ENCODE measurements around the gene GRB2.
"Not testable (repeated sequence)": the region's sequence is repeated elsewhere in the genome, so short reads cannot be mapped to it uniquely, and the experiment has no call there.

The GRB2 gene

DNA sequence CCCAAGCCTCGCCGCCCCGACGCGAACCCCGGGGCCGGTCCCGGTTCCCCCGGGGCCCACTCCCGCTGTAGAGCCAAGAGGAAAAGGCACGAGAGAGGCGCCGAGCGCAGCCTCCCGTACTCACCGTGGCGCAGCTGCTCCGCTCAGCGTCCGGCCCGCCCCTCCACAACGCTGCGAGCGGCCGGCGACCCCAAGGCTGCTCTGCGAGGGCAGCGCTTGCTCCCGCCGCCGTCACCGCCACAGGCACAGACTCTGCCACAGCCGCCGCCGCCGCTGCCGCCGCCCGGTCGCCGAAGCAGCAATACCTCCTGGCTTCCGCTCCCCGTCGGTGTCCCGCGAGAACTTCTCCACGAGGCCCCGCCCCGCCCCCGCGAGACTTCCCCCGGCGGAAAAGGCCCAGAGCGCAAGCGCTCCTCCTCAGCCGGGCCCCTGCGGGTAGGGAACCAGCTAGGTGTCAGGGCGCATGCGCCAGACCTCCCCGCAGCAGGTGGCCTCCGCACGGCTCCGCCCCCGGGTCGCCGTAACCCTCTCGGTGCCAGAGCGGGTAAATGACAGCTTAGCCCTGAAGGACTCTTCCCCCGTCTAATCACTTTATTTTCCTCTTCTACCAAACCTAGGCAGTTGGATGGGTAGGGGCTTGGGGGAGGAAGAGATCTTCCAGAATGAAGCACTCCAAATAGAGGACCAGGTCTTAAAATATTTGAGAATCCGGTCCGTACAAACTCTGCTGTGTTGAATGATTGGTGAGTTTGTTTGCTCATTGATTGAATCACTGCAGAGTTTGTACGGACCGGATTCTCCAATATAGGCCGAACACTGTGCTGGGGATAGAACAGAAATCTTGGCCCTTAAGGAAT lies at the start of gene GRB2:
TSS of gene GRB2 (minus strand) at position 314 of the 857 bp plus-strand sequence. CDS start 12,050 bp downstream, outside the sequence.
- DNase-seq: peak; percentile 93

DNA sequence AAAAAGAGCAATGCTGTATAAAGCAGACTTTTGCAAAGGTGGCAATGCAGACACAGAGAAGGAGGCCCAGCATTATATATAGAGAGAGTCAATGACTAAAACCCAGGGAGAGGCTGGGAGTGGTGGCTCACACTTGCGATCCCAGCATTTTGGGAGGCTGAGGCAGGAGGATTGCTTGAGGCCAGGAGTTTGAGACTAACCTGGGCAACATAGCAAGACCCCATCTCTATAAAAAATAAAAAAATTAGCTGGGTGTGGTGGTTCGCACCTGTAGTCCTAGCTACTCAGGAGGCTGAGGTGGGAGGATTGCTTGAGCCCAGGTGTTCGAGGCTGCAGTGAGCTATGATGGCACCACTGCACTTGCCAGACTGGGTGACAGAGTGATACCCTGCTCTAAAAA lies 49.2 kb upstream of the GRB2 start:
- DNase-seq: not testable (repeated sequence)

DNA sequence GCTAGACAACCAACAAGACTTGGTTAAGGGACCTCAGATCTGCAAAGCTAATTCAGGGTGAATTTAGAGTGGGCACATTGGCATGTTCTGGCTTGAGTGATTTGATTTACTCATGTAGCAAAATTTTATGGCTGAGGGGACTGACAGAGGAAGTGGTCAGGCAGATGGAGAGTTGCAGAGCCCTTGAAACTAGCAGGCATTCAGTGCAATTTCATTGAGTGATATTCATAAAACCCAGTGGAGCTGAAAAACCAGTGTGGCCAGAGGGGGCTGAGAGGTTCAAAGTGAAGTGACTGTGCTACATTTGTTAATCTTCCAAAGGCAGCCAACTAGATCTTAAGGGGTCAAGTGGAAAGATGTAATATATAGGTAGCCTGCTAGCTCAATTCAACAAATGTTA lies 48.7 kb upstream of the GRB2 start:
- DNase-seq: no peak

DNA sequence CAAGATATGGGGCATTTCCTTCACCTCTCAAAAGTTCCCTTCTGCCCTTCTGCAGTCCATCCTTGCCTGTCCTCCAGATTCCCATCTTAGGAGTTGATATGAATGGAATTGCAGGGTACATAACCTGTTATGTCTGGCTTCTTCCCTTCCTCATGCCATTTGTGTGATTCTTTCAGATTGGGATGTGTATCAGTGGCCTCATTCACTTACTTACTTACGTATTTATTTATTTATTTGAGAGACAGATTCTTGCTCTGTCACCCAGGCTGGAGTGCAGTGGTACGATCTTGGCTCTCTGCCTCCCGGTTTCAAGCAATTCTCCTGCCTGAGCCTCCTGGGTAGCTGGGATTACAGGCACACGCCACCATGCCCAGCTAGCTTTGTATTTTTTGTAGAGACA lies 44.8 kb upstream of the GRB2 start:
- no peak for DNase-seq

DNA sequence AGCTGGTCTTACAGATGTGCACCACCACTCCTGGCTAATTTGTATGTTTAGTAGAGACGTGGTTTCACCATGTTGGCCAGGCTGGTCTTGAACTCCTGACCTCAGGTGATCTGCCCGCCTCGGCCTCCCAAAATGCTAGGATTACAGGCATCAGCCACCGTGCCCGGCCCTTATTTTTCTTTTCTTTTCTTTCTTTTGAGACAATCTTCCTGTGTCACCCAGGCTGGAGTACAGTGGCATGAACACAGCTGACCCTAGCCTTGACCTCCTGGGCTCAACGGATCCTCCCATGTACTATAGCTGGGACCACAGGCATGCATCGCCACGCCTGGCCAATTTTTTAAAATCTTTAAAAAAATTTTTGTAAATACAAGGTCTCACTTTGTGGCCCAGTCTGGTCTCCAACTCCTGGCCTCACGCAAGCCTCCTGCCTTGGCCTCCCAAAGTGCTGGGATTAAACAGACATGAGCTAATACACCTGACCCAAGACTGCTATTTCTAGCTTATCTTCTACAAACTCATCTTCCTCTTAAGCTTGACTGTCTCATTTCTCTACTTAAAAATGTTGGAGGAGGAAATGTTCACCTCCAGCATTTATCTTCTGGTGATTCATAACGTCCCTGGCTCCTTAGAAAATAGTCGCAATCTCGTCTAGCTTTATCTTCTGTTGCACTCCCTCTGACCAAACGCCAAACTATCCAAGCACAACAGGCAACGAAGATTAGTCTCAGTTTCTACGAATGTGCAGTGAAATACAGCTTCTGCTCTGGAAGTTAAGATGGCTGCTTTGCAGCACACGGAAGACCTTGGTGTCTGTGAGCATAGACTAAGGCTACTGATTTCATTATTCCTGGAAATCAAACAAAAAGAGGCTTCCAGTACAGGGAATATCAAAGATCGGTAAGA lies 42.7 kb upstream of the GRB2 start:
- no peak for DNase-seq

DNA sequence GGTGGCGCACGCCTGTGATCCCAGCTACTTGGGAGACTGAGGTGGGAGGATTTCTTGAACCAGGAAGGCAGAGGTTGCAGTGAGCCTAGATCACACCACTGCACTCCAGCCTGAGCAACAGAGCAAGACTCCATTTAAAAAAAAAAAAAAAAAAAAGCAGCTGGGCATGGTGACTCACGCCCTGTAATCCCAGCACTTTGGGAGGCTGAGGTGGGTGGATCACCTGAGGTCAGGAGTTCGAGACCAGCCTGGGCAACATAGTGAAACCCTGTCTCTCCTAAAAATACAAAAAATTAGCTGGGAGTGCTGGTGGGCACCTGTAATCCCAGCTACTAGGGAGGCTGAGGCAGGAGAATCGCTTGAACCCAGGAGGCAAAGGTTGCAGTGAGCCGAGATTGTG lies 40.4 kb upstream of the GRB2 start:
- DNase-seq: not testable (repeated sequence)

DNA sequence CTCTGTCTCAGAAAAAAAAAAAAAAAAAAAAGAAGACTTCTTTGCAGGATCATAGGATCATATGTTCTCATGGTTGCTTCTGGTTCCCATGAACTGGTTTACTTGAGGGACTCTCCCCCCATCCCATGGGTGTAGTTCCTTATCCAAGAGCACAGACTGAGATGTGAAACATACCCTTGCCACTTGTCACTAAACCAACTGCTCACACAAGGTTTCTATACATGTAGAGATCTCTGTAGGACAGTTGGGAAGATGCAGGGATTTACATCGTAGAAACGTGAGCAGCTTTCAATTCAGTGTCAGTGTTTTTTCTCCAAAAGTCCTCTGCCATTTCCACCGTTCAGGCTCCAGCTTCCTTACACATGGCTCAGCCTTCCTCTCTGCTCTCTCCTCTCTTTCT lies 39.8 kb upstream of the GRB2 start:
- no peak for DNase-seq

DNA sequence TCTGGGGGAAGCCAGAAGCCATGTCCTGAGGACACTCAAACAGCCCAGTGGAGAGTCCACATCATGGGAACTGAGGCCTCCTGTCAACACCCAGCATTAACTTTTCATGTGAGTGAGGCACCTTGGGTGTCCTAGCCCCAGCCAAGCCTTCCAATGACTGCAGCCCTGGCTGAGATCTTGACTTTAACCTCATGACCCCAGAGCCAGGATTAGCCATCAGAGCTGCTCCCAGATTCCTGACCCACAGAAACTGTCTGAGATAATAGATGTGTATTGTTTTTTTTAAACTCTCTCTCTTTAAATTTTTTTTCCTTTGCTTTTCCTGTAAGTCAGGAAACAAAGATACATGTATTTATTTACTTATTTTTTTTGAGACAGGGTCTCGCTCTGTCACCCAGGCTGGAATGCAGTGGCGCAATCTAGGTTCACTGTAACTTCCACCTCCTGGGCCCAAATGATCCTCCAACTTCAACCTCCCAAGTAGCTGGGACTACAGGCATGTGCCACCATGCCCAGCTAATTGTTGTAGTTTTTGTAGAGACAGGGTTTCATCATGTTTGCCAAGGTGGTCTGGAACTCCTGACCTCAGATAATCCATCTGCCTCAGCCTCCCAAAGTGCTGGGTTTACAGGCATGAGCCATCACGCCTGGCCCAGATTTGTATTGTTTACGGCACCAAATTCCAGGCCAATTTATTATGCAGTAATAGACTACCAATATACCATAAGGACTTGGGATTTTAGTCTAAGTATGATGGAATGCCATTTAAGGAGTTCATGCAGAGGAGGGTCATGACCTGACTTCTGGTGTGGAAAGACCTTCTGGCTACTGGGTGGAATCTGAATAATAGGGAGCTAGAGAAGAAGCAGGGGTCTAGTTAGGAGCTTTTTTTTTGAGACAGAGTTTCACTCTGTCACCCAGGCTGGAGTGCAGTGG lies 37.0 kb upstream of the GRB2 start:
- DNase-seq: no peak

DNA sequence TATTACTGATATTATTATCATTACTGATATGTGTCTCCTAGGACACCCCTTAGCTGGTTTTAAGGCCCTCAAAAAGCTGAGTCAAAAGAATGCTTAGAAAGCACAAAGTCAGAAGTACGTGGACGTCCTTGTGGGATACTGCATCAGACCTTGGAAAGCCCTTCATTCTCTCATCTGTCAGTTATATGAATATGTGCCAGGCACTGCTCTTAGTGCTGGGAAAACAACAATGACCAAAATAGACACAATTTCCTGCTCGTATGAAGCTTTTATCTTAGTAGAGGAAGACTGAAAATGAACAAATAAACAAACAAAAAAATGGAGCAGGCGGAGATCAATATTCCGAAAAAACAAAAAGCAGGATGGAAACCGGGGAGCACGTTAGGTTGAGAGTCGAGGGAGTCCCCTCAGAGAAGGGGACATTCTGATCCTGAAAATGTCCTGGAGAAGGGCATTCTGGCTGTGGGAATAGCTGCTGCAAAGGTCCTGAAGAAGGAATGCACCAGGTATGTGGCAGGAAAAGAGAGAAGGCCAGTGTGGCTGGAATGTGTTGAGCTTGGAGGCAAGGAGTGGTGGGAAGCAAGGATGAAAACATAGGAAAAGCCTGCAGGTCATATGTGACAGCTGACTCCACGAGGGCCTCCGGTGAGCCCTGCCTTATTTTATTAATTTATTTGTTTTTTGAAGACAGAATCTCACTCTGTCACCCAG lies 35.4 kb upstream of the GRB2 start:
- DNase-seq: no peak

DNA sequence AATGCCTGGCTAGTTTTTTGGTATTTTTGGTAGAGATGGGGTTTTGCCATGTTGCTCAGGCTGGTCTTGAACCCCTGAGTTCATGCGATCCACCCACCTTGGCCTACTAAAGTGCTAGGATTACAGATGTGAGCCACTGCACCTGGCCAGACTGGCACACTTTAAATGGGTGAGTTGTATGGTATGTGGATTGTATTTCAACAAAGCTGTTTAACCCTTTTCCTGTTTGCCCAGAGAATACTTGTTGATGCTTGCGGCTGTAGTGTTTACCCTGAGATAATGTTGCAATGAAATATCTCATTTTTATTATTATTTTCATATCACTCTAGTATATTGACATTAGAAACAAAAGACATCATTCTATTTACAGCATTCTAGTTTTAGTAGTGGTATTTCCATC lies 33.8 kb upstream of the GRB2 start:
- no peak for DNase-seq

DNA sequence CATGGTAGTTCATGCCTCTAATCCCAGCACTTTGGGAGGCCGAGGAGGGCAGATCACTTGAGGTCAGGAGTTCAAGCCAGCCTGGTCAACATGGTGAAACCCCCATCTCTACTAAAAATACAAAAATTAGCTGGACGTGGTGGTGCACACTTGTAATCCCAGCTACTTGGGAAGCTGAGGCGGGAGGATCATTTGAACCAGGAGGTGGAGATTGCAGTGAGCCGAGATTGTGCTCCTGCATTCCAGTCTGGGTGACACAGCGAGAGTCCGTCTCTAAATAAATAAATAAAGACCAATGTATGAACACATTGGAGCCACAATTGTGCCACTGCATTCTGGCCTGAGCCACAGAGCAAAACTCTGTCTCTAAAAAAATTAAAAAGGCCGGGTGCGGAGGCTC lies 31.9 kb upstream of the GRB2 start:
- DNase-seq: not testable (repeated sequence)

DNA sequence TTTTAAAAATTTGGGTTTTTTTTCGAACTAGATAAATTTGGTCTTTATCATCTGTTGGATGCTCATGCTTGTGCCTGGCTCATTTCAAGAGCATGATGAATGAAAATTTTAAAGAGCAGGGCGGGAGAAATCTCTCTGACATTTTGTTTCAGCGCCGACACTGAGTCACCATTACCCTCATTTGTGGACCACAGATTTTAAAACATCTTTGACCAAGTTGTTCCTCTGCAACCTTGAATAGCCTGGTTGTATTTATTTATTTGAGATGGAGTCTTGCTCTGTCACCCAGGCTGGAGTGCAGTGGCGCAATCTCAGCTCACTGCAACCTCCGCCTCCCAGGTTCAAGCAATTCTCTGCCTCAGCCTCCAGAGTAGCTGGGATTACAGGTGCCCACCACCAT lies 29.0 kb upstream of the GRB2 start:
- not testable (repeated sequence) for DNase-seq

DNA sequence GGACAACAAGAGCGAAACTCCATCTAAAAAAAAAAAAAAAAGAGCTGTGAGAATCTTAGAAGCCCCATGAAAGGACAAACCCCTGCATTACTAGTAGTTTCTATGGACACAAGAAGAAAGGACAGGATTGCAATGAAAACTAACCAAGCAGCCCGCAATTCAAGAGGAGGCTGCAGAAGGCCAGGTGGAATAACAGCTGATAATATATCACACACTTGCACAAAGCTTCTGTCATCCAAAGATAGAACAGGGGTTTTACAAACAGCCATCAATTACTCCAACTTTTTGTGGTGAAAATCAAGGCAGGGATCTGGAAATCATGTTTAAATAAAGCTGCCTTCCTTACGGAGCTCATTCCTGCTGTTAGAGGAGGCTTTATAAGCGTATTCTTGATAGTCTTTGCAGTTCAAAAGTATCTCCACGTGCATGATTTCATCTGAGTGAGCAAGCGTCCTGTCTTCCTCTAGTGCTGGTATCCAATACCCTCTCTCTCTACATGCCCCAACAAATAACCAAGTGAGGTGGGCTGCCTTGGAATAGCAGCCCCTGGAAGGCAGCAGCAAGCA lies 27.8 kb upstream of the GRB2 start:
- DNase-seq: no peak

DNA sequence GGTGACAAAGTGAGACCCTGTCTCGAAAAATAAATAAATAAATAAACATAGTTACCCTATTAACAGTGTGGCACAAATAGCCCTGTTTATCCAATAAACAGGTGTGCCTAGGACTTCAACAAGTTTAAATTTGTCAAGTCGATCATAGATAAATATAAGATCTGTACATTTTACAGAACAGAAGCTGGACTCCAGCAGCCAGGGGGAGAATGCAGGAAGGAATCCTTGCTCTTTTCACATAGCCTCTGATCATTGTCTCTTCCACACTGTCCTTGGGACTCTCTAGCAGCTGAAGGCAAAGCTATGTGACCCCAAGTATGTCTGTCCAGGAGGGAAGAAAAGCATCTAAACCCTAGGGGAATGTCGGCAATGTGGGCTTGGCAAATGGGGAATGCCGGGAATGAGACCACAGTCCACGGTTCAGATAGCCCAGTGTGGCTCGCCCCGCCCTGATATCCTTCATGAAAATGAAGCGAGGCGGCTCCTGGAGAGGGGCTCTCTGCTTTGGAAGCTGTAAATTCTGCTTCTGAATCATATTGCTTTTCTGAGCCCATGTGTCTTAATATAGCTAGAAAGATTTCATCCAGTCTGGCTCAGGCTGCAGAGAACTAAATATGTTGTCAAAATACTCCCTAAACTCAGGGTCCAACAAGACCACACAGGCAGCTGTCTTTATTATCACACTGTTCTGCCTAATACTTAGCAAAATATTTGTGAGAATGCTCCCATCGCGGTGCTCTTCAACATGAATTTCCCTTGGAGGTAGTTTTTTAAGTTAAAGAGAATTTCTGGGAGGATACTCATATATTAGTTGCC lies 24.9 kb upstream of the GRB2 start:
- peak; percentile 33 for DNase-seq

DNA sequence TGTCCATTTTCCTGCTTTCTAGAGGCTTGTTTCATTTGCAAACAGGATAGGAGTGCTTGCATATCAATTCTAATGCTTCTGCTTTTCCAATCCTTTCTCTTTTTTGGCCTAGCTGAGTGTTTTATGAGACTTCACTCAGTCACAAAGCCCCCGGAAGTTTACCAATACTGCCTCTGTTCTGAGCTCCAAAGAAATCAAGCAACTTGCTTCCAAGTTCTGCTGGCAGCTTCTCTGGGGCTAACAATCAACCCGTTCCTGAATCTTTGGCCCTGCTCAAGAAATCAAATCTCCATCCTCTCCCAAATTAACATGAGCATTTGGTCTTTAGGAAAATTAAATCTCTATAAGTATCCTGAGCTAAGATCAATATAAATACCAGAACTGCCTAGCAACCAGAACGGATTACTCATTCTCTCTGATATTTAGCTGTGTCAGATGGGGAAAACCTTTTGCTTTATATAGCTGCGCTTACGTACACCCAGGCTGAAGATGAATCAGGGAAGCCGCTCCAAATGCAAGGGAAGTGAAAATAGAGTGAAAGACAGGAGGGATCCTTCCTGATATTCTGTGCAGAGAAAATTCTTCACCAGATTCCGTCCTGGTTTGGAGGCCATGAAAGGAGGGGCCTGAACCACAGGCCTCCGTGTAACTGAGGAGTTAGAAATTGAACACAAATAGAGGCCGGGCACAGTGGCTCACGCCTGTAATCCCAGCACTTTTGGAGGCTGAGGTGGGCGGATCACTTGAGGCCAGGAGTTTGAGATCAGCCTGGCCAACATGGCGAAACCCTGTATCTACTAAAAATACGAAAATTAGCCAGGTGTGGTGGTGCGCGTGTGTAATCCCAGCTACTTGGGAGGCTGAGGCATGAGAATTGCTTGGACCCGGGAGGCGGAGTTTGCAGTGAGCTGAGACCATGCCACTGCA lies 23.3 kb upstream of the GRB2 start:
- DNase-seq: no peak

DNA sequence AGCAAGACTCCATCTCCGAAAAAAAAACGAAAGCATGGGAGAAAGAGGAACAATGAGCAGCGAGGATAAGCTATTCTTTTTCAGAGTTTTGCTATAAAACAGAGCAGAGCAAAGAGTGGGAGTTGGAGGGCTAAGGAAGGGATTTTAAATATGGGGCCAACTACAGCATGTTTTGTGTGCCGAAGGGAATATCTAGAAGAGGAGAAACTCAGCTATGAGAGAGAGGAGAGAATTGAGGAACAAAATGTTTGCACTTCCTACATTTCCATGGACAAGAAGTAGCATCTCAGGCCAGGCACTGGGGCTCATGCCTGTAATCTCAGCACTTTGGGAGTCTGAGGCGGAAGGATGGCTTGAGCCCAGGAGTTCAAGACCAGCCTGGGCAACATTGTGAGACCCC lies 13.1 kb upstream of the GRB2 start:
- DNase-seq: no peak

DNA sequence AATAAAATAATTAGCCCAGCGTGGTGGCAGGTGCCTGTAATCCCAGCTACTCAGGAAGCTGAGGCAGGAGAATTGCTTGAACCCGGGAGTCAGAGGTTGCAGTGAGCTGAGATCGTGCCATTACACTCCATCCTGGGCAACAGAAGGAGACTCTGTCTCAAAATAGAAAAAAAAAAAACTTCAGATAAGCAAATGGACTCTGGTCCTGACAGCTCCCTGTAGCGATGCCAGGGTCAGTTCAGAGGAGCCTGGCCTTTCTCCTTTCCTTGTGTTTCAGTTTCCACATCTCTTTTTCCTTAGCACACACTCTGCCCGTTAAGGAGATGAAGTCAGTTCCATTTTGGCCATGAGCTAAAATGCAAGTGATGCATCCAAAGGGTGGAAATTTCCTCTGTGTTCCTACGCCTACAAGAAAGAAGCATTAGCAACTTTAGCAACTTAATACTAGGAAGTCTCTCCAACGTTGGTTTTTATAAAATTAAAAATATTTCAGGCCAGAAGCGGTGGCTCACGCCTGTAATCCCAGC lies 11.6 kb upstream of the GRB2 start:
- no peak for DNase-seq

DNA sequence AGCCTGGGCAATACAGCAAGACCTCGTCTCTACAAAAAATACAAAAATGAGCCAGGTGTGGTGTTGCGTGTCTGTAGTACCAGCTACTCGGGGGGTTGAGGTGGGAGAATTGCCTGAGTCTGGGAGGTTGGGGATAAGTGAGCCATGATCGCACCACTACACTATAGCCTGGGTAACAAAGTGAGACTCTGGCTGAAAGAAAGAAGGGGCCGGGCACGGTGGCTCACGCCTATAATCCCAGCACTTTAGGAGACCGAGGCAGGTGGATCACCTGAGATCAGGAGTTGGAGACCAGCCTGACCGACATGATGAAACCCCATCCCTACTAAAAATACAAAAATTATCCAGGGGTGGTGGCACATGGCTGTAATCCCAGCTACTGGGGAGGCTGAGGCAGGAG lies 10.5 kb upstream of the GRB2 start:
- DNase-seq: no peak

DNA sequence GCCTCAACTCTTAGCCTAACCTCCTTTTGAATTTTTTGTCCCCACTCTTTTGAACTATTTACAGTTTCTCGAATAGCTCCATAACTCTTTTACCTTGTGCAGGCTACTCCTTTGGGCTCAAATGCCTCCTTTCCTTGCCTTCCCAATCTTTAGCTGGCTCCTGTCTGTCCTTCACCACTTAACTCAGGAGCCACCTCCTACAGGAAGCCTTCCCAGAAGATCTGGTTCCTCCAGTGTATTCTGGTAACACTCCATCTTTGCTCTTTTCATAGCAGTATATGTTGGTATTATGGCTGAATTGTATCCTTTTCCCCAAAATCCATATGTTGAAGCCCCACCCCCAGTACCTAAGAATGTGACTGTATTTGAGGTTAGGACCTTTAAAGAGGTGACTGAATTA lies 9.0 kb upstream of the GRB2 start:
- no peak for DNase-seq

Data from retina (tissue), 1 donor.